Astrocyte (in vitro differentiated cells and primary cell): ENCODE results near the gene ERICH6. TPM values are rescaled to one million over a fixed set of nuclear protein-coding genes. Genes with fewer than 3 reads are reported as not detected.

Experiments
- DNase-seq: peaks from one replicate; pipeline ENCODE4 v3.0.0-alpha.2; 2010; ENCODE audit warnings: low read depth
- FAIRE-seq: peaks from 2 replicates; lab custom pipeline; 2011; peaks lifted over from hg19 to GRCh38; lab: Jason Lieb, UNC
- H2AFZ ChIP-seq: 2 replicates; pipeline ENCODE4 v1.6.0; 2012; ENCODE audit warnings: low read depth, low read length, inconsistent platforms
- H3K27ac ChIP-seq: 2 replicates; pipeline ENCODE4 v1.5.1; 2011; ENCODE audit warnings: low read depth, low read length, inconsistent platforms
- H3K27me3 ChIP-seq: 2 replicates; pipeline ENCODE4 v1.6.0; 2011; ENCODE audit warnings: low read length, inconsistent platforms; ENCODE audit not compliant: insufficient read depth
- H3K36me3 ChIP-seq: 2 replicates; pipeline ENCODE4 v1.5.1; 2011; ENCODE audit warnings: low read length, inconsistent platforms; ENCODE audit not compliant: insufficient read depth
- H3K4me1 ChIP-seq: 2 replicates; pipeline ENCODE4 v1.5.1; 2011; ENCODE audit warnings: low read length, inconsistent platforms; ENCODE audit not compliant: insufficient read depth
- H3K4me2 ChIP-seq: 2 replicates; pipeline ENCODE4 v1.6.0; 2012; ENCODE audit warnings: low read length, inconsistent platforms
- H3K4me3 ChIP-seq: 2 replicates; pipeline ENCODE4 v1.5.1; 2011; ENCODE audit warnings: low read depth, mild to moderate bottlenecking, low read length, inconsistent platforms; ENCODE audit not compliant: insufficient read depth
- H3K79me2 ChIP-seq: 2 replicates; pipeline ENCODE4 v1.6.0; 2012; ENCODE audit warnings: mild to moderate bottlenecking, low read length, inconsistent platforms; ENCODE audit not compliant: insufficient read depth
- H3K9ac ChIP-seq: 2 replicates; pipeline ENCODE4 v1.6.0; 2012; ENCODE audit warnings: mild to moderate bottlenecking, low read length, inconsistent platforms
- H3K9me3 ChIP-seq: 2 replicates; pipeline ENCODE4 v1.5.1; 2012; ENCODE audit warnings: low read depth, mild to moderate bottlenecking, low read length, inconsistent platforms; ENCODE audit not compliant: insufficient read depth
- H4K20me1 ChIP-seq: 2 replicates; pipeline ENCODE4 v1.6.0; 2012; ENCODE audit warnings: low read length, inconsistent platforms; ENCODE audit not compliant: insufficient read depth
- H3K27ac Mint-ChIP-seq: one replicate; pipeline ENCODE4 v1.8.0; 2021; ENCODE audit warnings: mild to moderate bottlenecking, mixed read lengths; ENCODE audit not compliant: unreplicated experiment
- H3K27me3 Mint-ChIP-seq: one replicate; pipeline ENCODE4 v1.8.0; 2021; ENCODE audit warnings: low read depth, mixed read lengths; ENCODE audit not compliant: unreplicated experiment
- H3K36me3 Mint-ChIP-seq: one replicate; pipeline ENCODE4 v1.8.0; 2021; ENCODE audit warnings: low read depth, mixed read lengths; ENCODE audit not compliant: unreplicated experiment
- H3K4me1 Mint-ChIP-seq: one replicate; pipeline ENCODE4 v1.8.0; 2021; ENCODE audit warnings: low read depth, mixed read lengths; ENCODE audit not compliant: unreplicated experiment
- H3K4me3 Mint-ChIP-seq: one replicate; pipeline ENCODE4 v1.8.0; 2021; ENCODE audit warnings: mild to moderate bottlenecking, moderate library complexity, mixed read lengths; ENCODE audit not compliant: unreplicated experiment
- H3K9me3 Mint-ChIP-seq: one replicate; pipeline ENCODE4 v1.8.0; 2021; ENCODE audit warnings: mild to moderate bottlenecking, mixed read lengths; ENCODE audit not compliant: unreplicated experiment
- CTCF ChIP-seq: IDR thresholded peaks from 2 replicates; pipeline ENCODE4 v1.5.1; 2011; ENCODE audit warnings: low read depth, mild to moderate bottlenecking, inconsistent platforms, low read length, moderate library complexity; ENCODE audit not compliant: insufficient read depth
- EZH2 ChIP-seq: IDR thresholded peaks from 2 replicates; pipeline ENCODE4 v1.6.1; 2012; ENCODE audit warnings: mild to moderate bottlenecking, low read length, inconsistent platforms; ENCODE audit not compliant: insufficient read depth
- total RNA-seq: library from RNA; stranded (reverse); gene quantifications from 2 replicates; pipeline ENCODE4 v1.2.1, GENCODE V29; 2021

Gene ERICH6
- total RNA-seq, 1 donor from 2014 or later, result 0.09 TPM

DNA sequence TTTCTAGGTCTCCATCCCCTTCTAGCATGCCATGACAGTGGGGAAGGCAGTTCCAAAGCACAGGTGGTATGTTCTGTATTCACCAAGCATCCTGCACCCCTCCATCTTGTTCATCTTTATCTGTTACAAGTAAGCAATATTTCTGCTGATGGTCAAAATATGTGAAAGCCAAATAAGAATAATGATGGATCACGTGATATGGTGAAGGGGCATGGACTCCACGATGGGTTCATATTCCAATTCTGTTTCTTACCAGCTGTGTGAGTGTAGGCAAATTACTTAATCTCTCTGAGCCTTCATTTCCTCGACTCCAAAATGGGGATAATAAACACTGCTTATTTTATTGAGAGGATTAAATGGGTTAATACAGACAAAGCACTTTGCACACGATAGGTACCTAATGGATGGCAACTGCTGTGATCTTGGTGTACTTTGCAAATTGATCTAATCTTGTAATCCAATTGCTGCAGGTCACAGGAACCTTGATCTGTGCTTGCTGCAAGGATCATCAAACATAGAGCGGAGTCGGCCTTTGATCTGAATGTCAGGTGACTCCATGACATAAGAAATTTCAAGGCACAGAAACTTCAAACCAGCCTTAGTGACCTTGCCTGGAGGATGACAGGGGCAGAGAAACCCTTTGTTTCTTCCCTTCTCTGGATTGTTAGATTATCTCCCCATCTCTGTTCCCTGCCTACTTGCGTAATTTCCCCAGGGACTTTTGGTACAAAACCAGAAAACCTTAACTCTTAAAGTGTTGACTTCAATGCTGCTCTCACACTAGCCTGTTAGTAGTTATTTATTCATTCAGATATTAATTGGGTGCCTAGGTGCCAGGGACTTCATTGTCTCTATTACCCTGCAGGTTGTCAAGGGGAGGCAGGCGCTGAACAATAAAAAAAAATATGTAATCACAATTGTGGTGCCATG lies 33.4 kb upstream of the ERICH6 start:
- Mint-ChIP-seq H3K27ac (peak overlapping the region; percentile 91), H3K4me3 (peak overlapping the region; percentile 34), H3K36me3 (peaks cover 28% of the 10 kb centered on the region), H3K9me3 (peaks cover 5% of the 10 kb centered on the region), H3K4me1 (peaks cover 63% of the 10 kb centered on the region), H3K27me3 (no peaks in the 10 kb centered on the region)
- no peak overlapping the region for H3K27ac ChIP-seq
- no peak overlapping the region for H3K9ac ChIP-seq
- no peak overlapping the region for H3K4me3 ChIP-seq
- DNase-seq, result no peak
- no peaks in the 10 kb centered on the region for H3K36me3 ChIP-seq
- peaks cover 6% of the 10 kb centered on the region for H3K79me2 ChIP-seq
- H3K9me3 ChIP-seq, result no peaks in the 10 kb centered on the region
- H4K20me1 ChIP-seq, result peaks cover 7% of the 10 kb centered on the region
- H3K27me3 ChIP-seq, result no peaks in the 10 kb centered on the region
- no peak overlapping the region for H3K4me2 ChIP-seq
- H2AFZ ChIP-seq, result no peak overlapping the region
- FAIRE-seq, result no peak
- TF ChIP-seq CTCF (no peak), EZH2 (no peak)
- peaks cover 6% of the 10 kb centered on the region for H3K4me1 ChIP-seq

- Histone ChIP-seq H2AFZ (no peak overlapping the region), H3K36me3 (no peaks in the 10 kb centered on the region), H3K4me2 (no peak overlapping the region), H4K20me1 (peaks cover 5% of the 10 kb centered on the region), H3K9me3 (no peaks in the 10 kb centered on the region), H3K4me1 (peaks cover 6% of the 10 kb centered on the region), H3K9ac (no peak overlapping the region), H3K79me2 (peaks cover 6% of the 10 kb centered on the region), H3K4me3 (no peak overlapping the region), H3K27me3 (no peaks in the 10 kb centered on the region), H3K27ac (no peak overlapping the region)
- Mint-ChIP-seq H3K9me3 (peaks cover 5% of the 10 kb centered on the region), H3K27me3 (no peaks in the 10 kb centered on the region), H3K4me1 (peaks cover 57% of the 10 kb centered on the region), H3K36me3 (peaks cover 24% of the 10 kb centered on the region), H3K4me3 (peak overlapping the region; percentile 40), H3K27ac (peak overlapping the region; percentile 87)
- TF ChIP-seq CTCF (no peak), EZH2 (no peak)
- FAIRE-seq, result no peak
- DNase-seq, result no peak
Measured at GRCh38 chr3:150736316-150736719, 32.6 kb upstream of the ERICH6 start.

- no peak for FAIRE-seq
- H3K9ac ChIP-seq, result no peak overlapping the region
Measured at GRCh38 chr3:150734795-150735119, 31.0 kb upstream of the ERICH6 start.

More at GRCh38 chr3:150734795-150735119, 31.0 kb upstream of the ERICH6 start:
- H3K9me3 ChIP-seq, result no peaks in the 10 kb centered on the region
- DNase-seq, result no peak
- H3K4me3 ChIP-seq, result no peak overlapping the region
- H4K20me1 ChIP-seq, result no peaks in the 10 kb centered on the region
- H3K4me2 ChIP-seq, result no peak overlapping the region
- H3K36me3 Mint-ChIP-seq, result peaks cover 18% of the 10 kb centered on the region
- peaks cover 5% of the 10 kb centered on the region for H3K9me3 Mint-ChIP-seq
- no peak overlapping the region for H3K4me3 Mint-ChIP-seq
- H3K79me2 ChIP-seq, result no peaks in the 10 kb centered on the region
- no peaks in the 10 kb centered on the region for H3K27me3 ChIP-seq
- TF ChIP-seq EZH2 (no peak), CTCF (no peak)
- H3K27ac Mint-ChIP-seq, result no peak overlapping the region
- no peaks in the 10 kb centered on the region for H3K27me3 Mint-ChIP-seq
- peaks cover 6% of the 10 kb centered on the region for H3K4me1 ChIP-seq
- H3K27ac ChIP-seq, result no peak overlapping the region
- H3K4me1 Mint-ChIP-seq, result peaks cover 51% of the 10 kb centered on the region
- H3K36me3 ChIP-seq, result no peaks in the 10 kb centered on the region
- H2AFZ ChIP-seq, result no peak overlapping the region
